ENCODE data around the gene CCR8. TPM values are rescaled to one million over a fixed set of nuclear protein-coding genes. Genes with fewer than 3 reads are reported as not detected.
"Not testable (repeated sequence)": the region's sequence is repeated elsewhere in the genome, so short reads cannot be mapped to it uniquely, and the experiment has no call there.

Gene CCR8
- total RNA-seq, 1 donor from 2014 or later = not detected

DNA sequence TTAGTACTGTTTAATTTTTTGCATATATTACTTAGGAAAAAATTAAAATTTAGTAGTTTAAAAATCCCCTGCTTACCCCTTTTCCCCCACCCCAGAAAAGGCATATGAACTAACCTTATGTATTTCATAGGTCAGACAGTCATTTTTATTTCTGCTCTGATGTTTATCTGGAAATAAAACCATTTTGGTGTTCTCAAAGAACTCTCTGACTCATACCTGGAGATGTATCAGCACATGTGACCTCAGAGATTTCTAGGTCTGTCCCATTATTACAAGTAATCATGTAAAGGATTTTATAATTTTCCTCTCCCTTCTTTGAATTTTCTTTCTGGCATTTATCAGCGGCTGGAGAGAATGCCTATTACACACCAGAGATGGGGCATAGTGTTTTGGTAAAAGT, 14.1 kb upstream of the CCR8 start:
- H3K36me3 Mint-ChIP-seq (ENCODE audit: low read depth) = peaks cover 5% of the 10 kb centered on the region
- TF ChIP-seq, protein P1, sequence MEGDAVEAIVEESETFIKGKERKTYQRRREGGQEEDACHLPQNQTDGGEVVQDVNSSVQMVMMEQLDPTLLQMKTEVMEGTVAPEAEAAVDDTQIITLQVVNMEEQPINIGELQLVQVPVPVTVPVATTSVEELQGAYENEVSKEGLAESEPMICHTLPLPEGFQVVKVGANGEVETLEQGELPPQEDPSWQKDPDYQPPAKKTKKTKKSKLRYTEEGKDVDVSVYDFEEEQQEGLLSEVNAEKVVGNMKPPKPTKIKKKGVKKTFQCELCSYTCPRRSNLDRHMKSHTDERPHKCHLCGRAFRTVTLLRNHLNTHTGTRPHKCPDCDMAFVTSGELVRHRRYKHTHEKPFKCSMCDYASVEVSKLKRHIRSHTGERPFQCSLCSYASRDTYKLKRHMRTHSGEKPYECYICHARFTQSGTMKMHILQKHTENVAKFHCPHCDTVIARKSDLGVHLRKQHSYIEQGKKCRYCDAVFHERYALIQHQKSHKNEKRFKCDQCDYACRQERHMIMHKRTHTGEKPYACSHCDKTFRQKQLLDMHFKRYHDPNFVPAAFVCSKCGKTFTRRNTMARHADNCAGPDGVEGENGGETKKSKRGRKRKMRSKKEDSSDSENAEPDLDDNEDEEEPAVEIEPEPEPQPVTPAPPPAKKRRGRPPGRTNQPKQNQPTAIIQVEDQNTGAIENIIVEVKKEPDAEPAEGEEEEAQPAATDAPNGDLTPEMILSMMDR (IDR thresholded peaks at IDR 0.05) = no peak
- H3K4me3 Mint-ChIP-seq (ENCODE audit: unreplicated experiment) = no peak overlapping the region
- DNase-seq (ENCODE audit: low spot score) = no peak
- peaks cover 8% of the 10 kb centered on the region for H3K27me3 Mint-ChIP-seq (ENCODE audit: low read depth)
- peaks cover 20% of the 10 kb centered on the region for H3K9me3 Mint-ChIP-seq (ENCODE audit: low read depth)
- no peaks in the 10 kb centered on the region for H3K4me1 Mint-ChIP-seq (ENCODE audit: low read depth)
- H3K27ac Mint-ChIP-seq (ENCODE audit: unreplicated experiment) = no peak overlapping the region

DNA sequence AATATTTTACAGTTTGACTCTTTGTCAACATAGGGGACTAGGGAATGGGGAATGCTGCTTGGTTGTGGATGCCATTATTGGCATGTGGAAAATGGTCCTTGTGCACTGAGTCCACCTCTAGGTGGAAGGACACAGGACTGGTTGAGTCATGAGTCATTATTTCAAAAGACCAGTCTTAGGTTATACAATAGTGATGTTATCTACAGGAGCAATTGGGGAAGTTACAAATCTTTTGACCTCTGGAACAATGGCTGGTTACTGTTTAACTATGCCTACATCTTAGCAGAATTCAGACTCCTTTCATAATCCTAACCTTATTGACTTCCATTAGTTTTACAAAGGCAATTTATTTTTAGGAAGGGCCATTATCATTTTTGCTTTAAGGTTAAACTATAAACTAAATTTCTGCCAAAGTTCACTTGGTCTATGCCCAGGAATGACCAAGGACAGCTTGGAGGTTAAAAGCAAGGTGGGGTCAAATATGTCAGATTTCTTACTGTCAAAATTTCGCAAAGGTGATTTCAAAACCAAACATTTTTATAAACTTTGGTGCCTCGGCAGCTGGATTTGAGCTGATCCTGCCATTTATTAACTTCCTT, 11.8 kb upstream of the CCR8 start:
- H3K27ac Mint-ChIP-seq (ENCODE audit: unreplicated experiment) = no peak overlapping the region
- H3K9me3 Mint-ChIP-seq (ENCODE audit: low read depth) = peaks cover 20% of the 10 kb centered on the region

DNA sequence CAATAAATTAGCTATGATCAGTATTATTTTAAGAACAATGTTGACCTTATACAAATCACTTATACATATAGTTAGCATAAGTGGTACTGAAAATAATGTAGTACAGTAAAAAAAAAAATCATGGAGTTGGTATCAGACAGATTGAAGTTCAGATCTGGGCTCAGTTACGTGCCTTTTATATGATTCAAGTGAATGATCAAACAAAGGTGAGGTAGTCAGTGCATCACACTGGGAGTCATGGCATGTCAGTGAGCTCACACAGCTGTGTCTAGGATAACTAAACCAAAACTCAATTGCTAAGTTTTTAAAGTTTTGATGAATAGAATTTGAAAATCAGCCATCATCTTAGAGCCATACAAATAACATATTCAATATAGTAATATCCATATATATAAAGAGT, 11.2 kb upstream of the CCR8 start:
- peaks cover 8% of the 10 kb centered on the region for H3K27me3 Mint-ChIP-seq (ENCODE audit: low read depth)
- TF ChIP-seq, protein P1 (IDR thresholded peaks at IDR 0.05) = no peak
- no peak overlapping the region for H3K4me3 Mint-ChIP-seq (ENCODE audit: unreplicated experiment)
- H3K4me1 Mint-ChIP-seq (ENCODE audit: low read depth) = no peaks in the 10 kb centered on the region
- H3K9me3 Mint-ChIP-seq (ENCODE audit: low read depth) = peaks cover 20% of the 10 kb centered on the region
- no peak overlapping the region for H3K27ac Mint-ChIP-seq (ENCODE audit: unreplicated experiment)
- peaks cover 5% of the 10 kb centered on the region for H3K36me3 Mint-ChIP-seq (ENCODE audit: low read depth)
- no peak for DNase-seq (ENCODE audit: low spot score)

More for the DNA sequence above, 11.8 kb upstream of the CCR8 start:
- Mint-ChIP-seq H3K4me3 (ENCODE audit: unreplicated experiment) (no peak overlapping the region), H3K4me1 (ENCODE audit: low read depth) (no peaks in the 10 kb centered on the region), H3K36me3 (ENCODE audit: low read depth) (peaks cover 5% of the 10 kb centered on the region), H3K27me3 (ENCODE audit: low read depth) (peaks cover 8% of the 10 kb centered on the region)
- DNase-seq (ENCODE audit: low spot score) = no peak
- TF ChIP-seq, protein P1 (IDR thresholded peaks at IDR 0.05) = no peak

DNA sequence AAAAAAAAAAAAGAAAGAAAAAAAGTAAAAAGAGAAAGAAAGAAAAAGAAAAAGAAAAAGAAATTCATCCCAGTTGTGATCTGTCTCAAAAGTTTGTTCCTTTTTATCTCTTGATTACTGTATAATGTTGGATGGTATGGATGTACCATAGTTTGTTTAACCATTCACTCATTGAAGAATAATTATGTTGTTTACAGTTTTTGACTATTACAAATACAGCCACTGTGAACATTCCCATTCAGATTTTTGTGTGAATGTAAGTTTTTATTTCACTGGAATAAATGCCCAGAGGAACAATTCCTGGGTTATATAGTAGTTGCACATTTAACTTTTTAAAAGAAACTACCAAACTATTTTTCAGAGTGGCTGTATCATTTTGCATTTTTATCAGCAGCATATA, 10.3 kb upstream of the CCR8 start:
- DNase-seq (ENCODE audit: low spot score) = no peak
- H3K9me3 Mint-ChIP-seq (ENCODE audit: low read depth) = peaks cover 17% of the 10 kb centered on the region
- H3K4me3 Mint-ChIP-seq (ENCODE audit: unreplicated experiment) = no peak overlapping the region
- H3K27ac Mint-ChIP-seq (ENCODE audit: unreplicated experiment) = no peak overlapping the region
- H3K36me3 Mint-ChIP-seq (ENCODE audit: low read depth) = peaks cover 5% of the 10 kb centered on the region
- peaks cover 12% of the 10 kb centered on the region for H3K27me3 Mint-ChIP-seq (ENCODE audit: low read depth)
- no peaks in the 10 kb centered on the region for H3K4me1 Mint-ChIP-seq (ENCODE audit: low read depth)
- TF ChIP-seq, protein P1 (IDR thresholded peaks at IDR 0.05) = no peak

DNA sequence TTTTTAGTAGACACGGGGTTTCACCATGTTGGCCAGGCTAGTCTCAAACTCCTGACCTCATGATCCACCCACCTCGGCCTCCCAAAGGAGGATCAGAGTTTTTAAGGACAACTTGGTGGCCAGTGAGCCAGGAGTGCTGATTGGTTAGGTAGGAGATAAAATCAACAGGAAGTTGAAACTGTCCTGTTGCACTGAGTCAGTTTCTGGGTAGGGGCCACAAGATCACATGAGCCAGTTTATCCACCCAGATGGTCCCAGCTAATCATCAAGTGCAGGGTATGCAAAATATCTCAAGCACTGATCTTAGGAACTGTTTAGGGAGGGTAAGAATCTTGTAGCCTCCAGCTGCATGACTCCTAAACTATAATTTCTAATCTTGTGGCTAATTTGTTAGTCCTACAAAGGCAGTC, 7.9 kb upstream of the CCR8 start:
- H3K27ac Mint-ChIP-seq (ENCODE audit: unreplicated experiment); H3K4me3 Mint-ChIP-seq (ENCODE audit: unreplicated experiment); H3K36me3 Mint-ChIP-seq (ENCODE audit: low read depth); H3K4me1 Mint-ChIP-seq (ENCODE audit: low read depth); DNase-seq (ENCODE audit: low spot score); H3K9me3 Mint-ChIP-seq (ENCODE audit: low read depth): not testable (repeated sequence)
- H3K27me3 Mint-ChIP-seq (ENCODE audit: low read depth) = peaks cover 14% of the 10 kb centered on the region

DNA sequence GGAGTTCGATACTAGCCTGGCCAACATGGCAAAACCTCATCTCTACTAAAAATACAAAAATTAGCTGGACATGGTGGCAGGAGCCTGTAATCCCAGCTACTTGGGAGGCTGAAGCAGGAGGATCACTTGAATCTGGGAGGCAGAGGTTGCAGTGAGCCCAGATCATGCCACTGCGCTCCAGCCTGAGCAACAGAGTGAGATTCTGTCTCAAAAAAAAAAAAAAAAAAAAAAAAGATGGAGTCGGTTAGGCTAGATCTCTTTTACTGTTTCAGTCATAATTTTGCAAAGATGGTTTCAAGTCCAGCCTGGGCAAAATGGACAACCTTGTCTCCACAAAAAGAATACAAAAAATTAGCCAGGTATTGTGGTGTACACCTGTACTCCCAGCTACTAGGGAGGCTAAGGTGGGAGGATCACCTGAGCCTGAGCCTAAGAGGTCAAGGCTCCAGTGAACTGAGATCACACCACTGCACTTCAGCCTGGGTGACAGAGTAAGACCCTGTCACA, 7.2 kb upstream of the CCR8 start:
- DNase-seq (ENCODE audit: low spot score); H3K9me3 Mint-ChIP-seq (ENCODE audit: low read depth); H3K36me3 Mint-ChIP-seq (ENCODE audit: low read depth); H3K27ac Mint-ChIP-seq (ENCODE audit: unreplicated experiment); H3K4me1 Mint-ChIP-seq (ENCODE audit: low read depth); H3K4me3 Mint-ChIP-seq (ENCODE audit: unreplicated experiment): not testable (repeated sequence)
- peaks cover 17% of the 10 kb centered on the region for H3K27me3 Mint-ChIP-seq (ENCODE audit: low read depth)
